ENCODE data around the gene RYR2. TPM values are rescaled to one million over a fixed set of nuclear protein-coding genes. Genes with fewer than 3 reads are reported as not detected.

Gene RYR2
- total RNA-seq, 2 experiments from 2014 or later = not detected

- Mint-ChIP-seq H3K4me1 (peaks cover 8% of the 10 kb centered on the region), H3K36me3 (no peaks in the 10 kb centered on the region), H3K4me3 (peak overlapping the region; percentile 48), H3K9me3 (no peaks in the 10 kb centered on the region), H3K27me3 (peaks cover 49% of the 10 kb centered on the region), H3K27ac (peak overlapping the region; percentile 66)
- POLR2A ChIA-PET = no interaction called here
- no peak for ATAC-seq (ENCODE audit: low read depth)
- DNase-seq = no peak
Observed at GRCh38 chr1:237041461-237041794, 556 bp upstream of the RYR2 start.

- DNase-seq = no peak
- no peaks in the 10 kb centered on the region for H3K36me3 Mint-ChIP-seq
- peaks cover 8% of the 10 kb centered on the region for H3K4me1 Mint-ChIP-seq
- no peak for ATAC-seq (ENCODE audit: low read depth)
- H3K9me3 Mint-ChIP-seq = no peaks in the 10 kb centered on the region
- POLR2A ChIA-PET = no interaction called here
- peaks cover 49% of the 10 kb centered on the region for H3K27me3 Mint-ChIP-seq
- H3K27ac Mint-ChIP-seq = no peak overlapping the region
- no peak overlapping the region for H3K4me3 Mint-ChIP-seq
Observed at GRCh38 chr1:237042526-237042891, 525 bp downstream of the RYR2 start.

GRCh38 chr1:237042892-237043576, 1.1 kb downstream of the RYR2 start:
- POLR2A ChIA-PET = no interaction called here

GRCh38 chr1:237043846-237044636, 2.1 kb downstream of the RYR2 start:
- Mint-ChIP-seq H3K36me3 (no peaks in the 10 kb centered on the region), H3K9me3 (no peaks in the 10 kb centered on the region), H3K27ac (no peak overlapping the region), H3K4me3 (no peak overlapping the region), H3K4me1 (peaks cover 8% of the 10 kb centered on the region), H3K27me3 (peaks cover 49% of the 10 kb centered on the region)
- DNase-seq = no peak
- no peak for ATAC-seq (ENCODE audit: low read depth)
- POLR2A ChIA-PET = no interaction called here

More at GRCh38 chr1:237042892-237043576, 1.1 kb downstream of the RYR2 start:
- Mint-ChIP-seq H3K4me1 (peaks cover 8% of the 10 kb centered on the region), H3K4me3 (no peak overlapping the region), H3K27ac (peak overlapping the region; percentile 23), H3K36me3 (no peaks in the 10 kb centered on the region), H3K27me3 (peaks cover 49% of the 10 kb centered on the region), H3K9me3 (no peaks in the 10 kb centered on the region)
- ATAC-seq (ENCODE audit: low read depth) = no peak
- peak; percentile 31 for DNase-seq

GRCh38 chr1:237045278-237046016, 3.5 kb downstream of the RYR2 start:
- H3K27ac Mint-ChIP-seq = no peak overlapping the region
- H3K4me3 Mint-ChIP-seq = no peak overlapping the region
- H3K27me3 Mint-ChIP-seq = peaks cover 43% of the 10 kb centered on the region
- ATAC-seq (ENCODE audit: low read depth) (no peak), DNase-seq (no peak)
- POLR2A ChIA-PET = no interaction called here
- H3K4me1 Mint-ChIP-seq = peaks cover 8% of the 10 kb centered on the region
- no peaks in the 10 kb centered on the region for H3K9me3 Mint-ChIP-seq
- H3K36me3 Mint-ChIP-seq = no peaks in the 10 kb centered on the region

GRCh38 chr1:237048803-237049202, 6.8 kb downstream of the RYR2 start:
- H3K27me3 Mint-ChIP-seq = peaks cover 21% of the 10 kb centered on the region
- H3K36me3 Mint-ChIP-seq = no peaks in the 10 kb centered on the region
- H3K4me3 Mint-ChIP-seq = no peak overlapping the region
- no peaks in the 10 kb centered on the region for H3K9me3 Mint-ChIP-seq
- POLR2A ChIA-PET = no interaction called here
- DNase-seq (no peak), ATAC-seq (ENCODE audit: low read depth) (no peak)
- peaks cover 2% of the 10 kb centered on the region for H3K4me1 Mint-ChIP-seq
- no peak overlapping the region for H3K27ac Mint-ChIP-seq

GRCh38 chr1:237050185-237050584, 8.2 kb downstream of the RYR2 start:
- POLR2A ChIA-PET = no interaction called here
- no peaks in the 10 kb centered on the region for H3K9me3 Mint-ChIP-seq
- H3K27ac Mint-ChIP-seq = no peak overlapping the region
- ATAC-seq (ENCODE audit: low read depth) (no peak), DNase-seq (no peak)
- H3K4me1 Mint-ChIP-seq = no peaks in the 10 kb centered on the region
- no peak overlapping the region for H3K4me3 Mint-ChIP-seq
- no peaks in the 10 kb centered on the region for H3K36me3 Mint-ChIP-seq
- peaks cover 8% of the 10 kb centered on the region for H3K27me3 Mint-ChIP-seq

GRCh38 chr1:237050915-237051314, 8.9 kb downstream of the RYR2 start:
- peaks cover 5% of the 10 kb centered on the region for H3K27me3 Mint-ChIP-seq
- H3K36me3 Mint-ChIP-seq = no peaks in the 10 kb centered on the region
- no peak overlapping the region for H3K4me3 Mint-ChIP-seq
- DNase-seq = no peak
- no peaks in the 10 kb centered on the region for H3K9me3 Mint-ChIP-seq
- POLR2A ChIA-PET = no interaction called here
- no peak overlapping the region for H3K27ac Mint-ChIP-seq
- no peak for ATAC-seq (ENCODE audit: low read depth)
- H3K4me1 Mint-ChIP-seq = no peaks in the 10 kb centered on the region

- H3K27me3 Mint-ChIP-seq = peaks cover 5% of the 10 kb centered on the region
- DNase-seq (no peak), ATAC-seq (ENCODE audit: low read depth) (no peak)
- no peaks in the 10 kb centered on the region for H3K4me1 Mint-ChIP-seq
- no peaks in the 10 kb centered on the region for H3K9me3 Mint-ChIP-seq
- POLR2A ChIA-PET = no interaction called here
- H3K27ac Mint-ChIP-seq = no peak overlapping the region
- H3K36me3 Mint-ChIP-seq = no peaks in the 10 kb centered on the region
- H3K4me3 Mint-ChIP-seq = no peak overlapping the region
Observed at GRCh38 chr1:237054313-237054712, 12.3 kb downstream of the RYR2 start.

- POLR2A ChIA-PET = no interaction called here
- H3K27me3 Mint-ChIP-seq = peaks cover 1% of the 10 kb centered on the region
- H3K36me3 Mint-ChIP-seq = no peaks in the 10 kb centered on the region
- ATAC-seq (ENCODE audit: low read depth) = no peak
- H3K27ac Mint-ChIP-seq = no peak overlapping the region
- DNase-seq = no peak
- no peaks in the 10 kb centered on the region for H3K4me1 Mint-ChIP-seq
- no peak overlapping the region for H3K4me3 Mint-ChIP-seq
- no peaks in the 10 kb centered on the region for H3K9me3 Mint-ChIP-seq
Observed at GRCh38 chr1:237058470-237058869, 16.5 kb downstream of the RYR2 start.

GRCh38 chr1:237059244-237059643, 17.3 kb downstream of the RYR2 start:
- DNase-seq = no peak
- Mint-ChIP-seq H3K27ac (no peak overlapping the region), H3K9me3 (no peaks in the 10 kb centered on the region), H3K27me3 (peaks cover 2% of the 10 kb centered on the region), H3K4me3 (no peak overlapping the region), H3K4me1 (no peaks in the 10 kb centered on the region), H3K36me3 (no peaks in the 10 kb centered on the region)
- POLR2A ChIA-PET = no interaction called here
- ATAC-seq (ENCODE audit: low read depth) = no peak

- H3K4me1 Mint-ChIP-seq = no peaks in the 10 kb centered on the region
- peaks cover 6% of the 10 kb centered on the region for H3K27me3 Mint-ChIP-seq
- DNase-seq = no peak
- no peaks in the 10 kb centered on the region for H3K36me3 Mint-ChIP-seq
- peaks cover 2% of the 10 kb centered on the region for H3K9me3 Mint-ChIP-seq
- ATAC-seq (ENCODE audit: low read depth) = no peak
- no peak overlapping the region for H3K4me3 Mint-ChIP-seq
- POLR2A ChIA-PET = no interaction called here
- no peak overlapping the region for H3K27ac Mint-ChIP-seq
Observed at GRCh38 chr1:237062976-237063375, 21.0 kb downstream of the RYR2 start.

GRCh38 chr1:237065903-237066302, 23.9 kb downstream of the RYR2 start:
- DNase-seq (no peak), ATAC-seq (ENCODE audit: low read depth) (no peak)
- POLR2A ChIA-PET = no interaction called here
- no peaks in the 10 kb centered on the region for H3K36me3 Mint-ChIP-seq
- peaks cover 13% of the 10 kb centered on the region for H3K27me3 Mint-ChIP-seq
- no peaks in the 10 kb centered on the region for H3K4me1 Mint-ChIP-seq
- no peak overlapping the region for H3K27ac Mint-ChIP-seq
- peaks cover 2% of the 10 kb centered on the region for H3K9me3 Mint-ChIP-seq
- no peak overlapping the region for H3K4me3 Mint-ChIP-seq

GRCh38 chr1:237070519-237070918, 28.5 kb downstream of the RYR2 start:
- Mint-ChIP-seq H3K27me3 (peaks cover 11% of the 10 kb centered on the region), H3K27ac (no peak overlapping the region), H3K4me3 (no peak overlapping the region), H3K36me3 (no peaks in the 10 kb centered on the region), H3K4me1 (no peaks in the 10 kb centered on the region), H3K9me3 (peaks cover 6% of the 10 kb centered on the region)
- ATAC-seq (ENCODE audit: low read depth) (no peak), DNase-seq (no peak)
- POLR2A ChIA-PET = no interaction called here

All from activated naive CD8-positive, alpha-beta T cell treated with anti-CD3 and anti-CD28 coated beads, Interleukin-2, amount 10 ng/mL, durations not matched to agents 7 days and 5 days (primary cell).